ENCODE results near the gene C4A.
"Not testable (repeated sequence)": the region's sequence is repeated elsewhere in the genome, so short reads cannot be mapped to it uniquely, and the experiment has no call there.

Gene C4A

GRCh38 chr6:31981744-31982143 is at the start of gene C4A:
TSS of gene C4A (plus strand) at chr6:31982057. CDS start at chr6:31982108, 51 bp downstream.
- DNase-seq, result not testable (repeated sequence)

GRCh38 chr6:31932137-31932536 is 49.7 kb upstream of the C4A start:
- DNase-seq, result not testable (repeated sequence)

- DNase-seq, result no peak
Measured at GRCh38 chr6:31933537-31933936, 48.3 kb upstream of the C4A start.

GRCh38 chr6:31935021-31935420 is 46.8 kb upstream of the C4A start:
- DNase-seq, result no peak

- DNase-seq, result no peak
Measured at GRCh38 chr6:31935823-31936222, 46.0 kb upstream of the C4A start.

- DNase-seq, result no peak
Measured at GRCh38 chr6:31940256-31940664, 41.6 kb upstream of the C4A start.

- DNase-seq, result no peak
Measured at GRCh38 chr6:31943742-31944141, 38.1 kb upstream of the C4A start.

GRCh38 chr6:31945154-31945506 is 36.7 kb upstream of the C4A start:
- no peak for DNase-seq

GRCh38 chr6:31945507-31946369 is 36.1 kb upstream of the C4A start, which contains the start of gene CFB:
TSS of gene CFB (plus strand) at chr6:31946095. CDS start at chr6:31946222, 127 bp downstream.
- no peak for DNase-seq

GRCh38 chr6:31946370-31946885 is 35.4 kb upstream of the C4A start:
- DNase-seq, result no peak

GRCh38 chr6:31947070-31947675 is 34.7 kb upstream of the C4A start:
- no peak for DNase-seq

GRCh38 chr6:31947864-31948263 is 34.0 kb upstream of the C4A start:
- DNase-seq, result no peak

- no peak for DNase-seq
Measured at GRCh38 chr6:31948306-31948705, 33.6 kb upstream of the C4A start.

GRCh38 chr6:31948753-31949413 is 33.0 kb upstream of the C4A start:
- DNase-seq, result no peak

- no peak for DNase-seq
Measured at GRCh38 chr6:31949926-31950548, 31.8 kb upstream of the C4A start.

GRCh38 chr6:31952140-31952805 is 29.6 kb upstream of the C4A start:
- DNase-seq, result no peak

- DNase-seq, result no peak
Measured at GRCh38 chr6:31952890-31953289, 29.0 kb upstream of the C4A start.

GRCh38 chr6:31954511-31954910 is 27.3 kb upstream of the C4A start:
- no peak for DNase-seq

- no peak for DNase-seq
Measured at GRCh38 chr6:31956796-31957195, 25.1 kb upstream of the C4A start.

GRCh38 chr6:31958412-31958740 is 23.5 kb upstream of the C4A start:
- DNase-seq, result no peak

- peak; percentile 73 for DNase-seq
Measured at GRCh38 chr6:31958741-31959739, 22.8 kb upstream of the C4A start, which contains the start of the genes NELFE and SKIC2. TSS of gene NELFE (minus strand) at chr6:31958971. CDS start at chr6:31958446, 525 bp downstream. TSS of gene SKIC2 (plus strand) at chr6:31959175. CDS start at chr6:31959193, 18 bp downstream.
